CD4-positive, alpha-beta T cell (primary cell): ENCODE data around the gene CCNI. TPM values are rescaled to one million over a fixed set of nuclear protein-coding genes. Genes with fewer than 3 reads are reported as not detected.

Experiments used
- ATAC-seq: fragments of 200-7000 bp; cut with Tn5 transposase; one replicate; pipeline ENCODE4 v1.10.0; 2022; ENCODE audit warnings: mild to moderate bottlenecking; ENCODE audit not compliant: poor library complexity
- CTCF ChIA-PET: fragments of 350-600 bp; sonication (Branson Sonifier 250); formaldehyde crosslinking; loops from one replicate; lab custom pipeline; 2021; ENCODE audit warnings: antibody characterized with exemption, inconsistent platforms; lab: Charles Lee
- POLR2A ChIA-PET: fragments of 350-600 bp; sonication (Branson Sonifier 250); formaldehyde crosslinking; loops from one replicate; lab custom pipeline; 2021; ENCODE audit warnings: antibody characterized with exemption, inconsistent platforms; lab: Charles Lee
- DNase-seq, 14 experiments: peaks; one replicate each; pipeline ENCODE4 v3.0.0-alpha.2; 2013 to 2020; ENCODE audit warnings: mixed read lengths in 2 of 14
- H3K27ac ChIP-seq, 2 donors: one replicate each; pipeline versions ENCODE4 v1.5.1 to v1.7.0; 2013; ENCODE audit warnings: low read length in 2 of 2, low read depth in 1 of 2, mild to moderate bottlenecking in 1 of 2
- H3K27me3 ChIP-seq, 2 experiments: 1 replicate in 1 of 2; 2 replicates in 1 of 2; pipeline versions ENCODE4 v1.6.1 to v1.7.0; 2013; ENCODE audit warnings: low read length in 2 of 2, control low read depth in 1 of 2, mild to moderate bottlenecking in 1 of 2, moderate library complexity in 1 of 2; ENCODE audit not compliant: insufficient read depth in 2 of 2, control insufficient read depth in 1 of 2
- H3K36me3 ChIP-seq: one replicate; pipeline ENCODE4 v1.6.1; 2013; ENCODE audit warnings: low read length, control low read depth; ENCODE audit not compliant: insufficient read depth
- H3K4me1 ChIP-seq: one replicate; pipeline ENCODE4 v1.6.1; 2013; ENCODE audit warnings: low read length, control low read depth; ENCODE audit not compliant: insufficient read depth
- H3K4me3 ChIP-seq: one replicate; pipeline ENCODE4 v1.5.1; 2013; ENCODE audit warnings: mild to moderate bottlenecking, low read length, moderate library complexity
- H3K9me3 ChIP-seq, 2 experiments: 1 replicate in 1 of 2; 2 replicates in 1 of 2; pipeline versions ENCODE4 v1.6.1 to v1.7.0; 2013; ENCODE audit warnings: low read length in 2 of 2, mild to moderate bottlenecking in 2 of 2, control low read depth in 1 of 2, moderate library complexity in 1 of 2; ENCODE audit not compliant: control insufficient read depth in 1 of 2, insufficient read depth in 1 of 2
- H3K27ac Mint-ChIP-seq: one replicate; pipeline ENCODE4 v1.8.0; 2020; ENCODE audit warnings: mixed read lengths
- H3K27me3 Mint-ChIP-seq: one replicate; pipeline ENCODE4 v1.8.0; 2021; ENCODE audit warnings: mixed read lengths
- H3K36me3 Mint-ChIP-seq: one replicate; pipeline ENCODE4 v1.8.0; 2021; ENCODE audit warnings: low read depth, mixed read lengths
- H3K4me1 Mint-ChIP-seq: one replicate; pipeline ENCODE4 v1.8.0; 2021; ENCODE audit warnings: low read depth, mixed read lengths
- H3K4me3 Mint-ChIP-seq: one replicate; pipeline ENCODE4 v1.8.0; 2020; ENCODE audit warnings: mild to moderate bottlenecking, mixed read lengths
- H3K9me3 Mint-ChIP-seq: one replicate; pipeline ENCODE4 v1.8.0; 2020; ENCODE audit warnings: mixed read lengths
- CTCF ChIP-seq: fragments of 200-600 bp; IDR thresholded peaks from one replicate; pipeline ENCODE4 v1.8.0; 2022; ENCODE audit warnings: antibody characterized with exemption, mild to moderate bottlenecking
- intact Hi-C, 2 experiments: fragments of 100-400 bp; cut with DNase I in 1 of 2; cut with micrococcal nuclease in 1 of 2; formaldehyde crosslinking; loops; one replicate each; pipeline versions ENCODE4 v1.15.1 to v1.9.0; 2023 to 2025; cut with DNase I, micrococcal nuclease
- total RNA-seq, 174 experiments: library from RNA in 2 of 174; stranded (reverse) in 2 of 174; gene quantifications; one replicate each; pipeline ENCODE4 v1.2.3 and lab custom pipeline; 2021 to 2026

CCNI gene
- total RNA-seq, 2 experiments from 2014 or later = 385 to 418 TPM

- H3K27ac ChIP-seq = no peak overlapping the region
These were observed 31.2 kb downstream of the CCNI start for GRCh38 chr4:77044461-77045150.

GRCh38 chr4:77043507-77044136 is 32.2 kb downstream of the CCNI start:
- intact Hi-C loops = loop anchor here (1.0 to 10.0 kb wide), 8 partner anchors 93 to 611 kb away; partner anchors contain the start of genes SEPTIN11 (in 1 of the 2), SHROOM3 (in 1 of the 2) and SOWAHB (in 1 of the 2)
- Mint-ChIP-seq H3K27me3 (no peaks in the 10 kb centered on the region), H3K4me3 (no peak overlapping the region), H3K27ac (no peak overlapping the region), H3K9me3 (no peaks in the 10 kb centered on the region), H3K4me1 (peaks cover 29% of the 10 kb centered on the region), H3K36me3 (peaks cover 28% of the 10 kb centered on the region)
- CTCF ChIA-PET = interaction anchor here (1.1 kb wide), 2 partner anchors 10 to 16 kb away, joined by 3 read pairs; no protein-coding TSS in a partner anchor
- H3K36me3 ChIP-seq = peaks cover 21% of the 10 kb centered on the region
- H3K4me1 ChIP-seq = no peaks in the 10 kb centered on the region
- H3K9me3 ChIP-seq = no peaks in the 10 kb centered on the region
- no peaks in the 10 kb centered on the region for H3K27me3 ChIP-seq
- no peak for DNase-seq
- no peak overlapping the region for H3K4me3 ChIP-seq
- no peak for ATAC-seq
- H3K27ac ChIP-seq = no peak overlapping the region
- no peak for TF ChIP-seq CTCF
- POLR2A ChIA-PET = interaction anchor here (1.3 to 2.2 kb wide), 3 partner anchors 15 to 92 kb away, joined by 3 to 5 read pairs (median 4); no protein-coding TSS in a partner anchor

More at GRCh38 chr4:77044461-77045150, 31.2 kb downstream of the CCNI start:
- Mint-ChIP-seq H3K36me3 (peaks cover 36% of the 10 kb centered on the region), H3K27me3 (no peaks in the 10 kb centered on the region), H3K4me1 (peaks cover 29% of the 10 kb centered on the region), H3K27ac (peak overlapping the region; percentile 1), H3K9me3 (no peaks in the 10 kb centered on the region), H3K4me3 (no peak overlapping the region)
- no peaks in the 10 kb centered on the region for H3K27me3 ChIP-seq
- H3K4me3 ChIP-seq = no peak overlapping the region
- DNase-seq = peak in 3 of 14 experiments; percentile 48 to 64 (median 62)
- intact Hi-C loops = loop anchor here (1.0 to 10.0 kb wide), 11 partner anchors 38 to 612 kb away; partner anchors contain the start of genes CCNG2 (in 1 of the 2), SEPTIN11 (in 1 of the 2), SHROOM3 (in 1 of the 2) and SOWAHB (in 1 of the 2)
- H3K4me1 ChIP-seq = no peaks in the 10 kb centered on the region
- peak; percentile 78 for TF ChIP-seq CTCF
- peak; percentile 57 for ATAC-seq
- POLR2A ChIA-PET = interaction anchor here (0.7 to 1.4 kb wide), 9 partner anchors 14 to 147 kb away, joined by 3 to 6 read pairs (median 3); partner anchors contain the start of genes SEPTIN11 and SOWAHB
- H3K36me3 ChIP-seq = peaks cover 26% of the 10 kb centered on the region
- no peaks in the 10 kb centered on the region for H3K9me3 ChIP-seq
- CTCF ChIA-PET = interaction anchor here (0.6 to 1.6 kb wide), 9 partner anchors 12 to 250 kb away, joined by 3 to 8 read pairs (median 4); no protein-coding TSS in a partner anchor
